Naive thymus-derived CD8-positive, alpha-beta T cell (primary cell): Measurements from ENCODE around the gene SKA2. TPM values are rescaled to one million over a fixed set of nuclear protein-coding genes. Genes with fewer than 3 reads are reported as not detected.
"Not testable (repeated sequence)": the region's sequence is repeated elsewhere in the genome, so short reads cannot be mapped to it uniquely, and the experiment has no call there.

Source experiments
- ATAC-seq, 2 donors: fragments of 150-1000 bp; cut with Tn5 transposase in 1 of 2; sonication (Bioruptor Pico), chemical (Tn5 transposase) in 1 of 2; 1 replicate in 1 of 2; 2 replicates in 1 of 2; pipeline ENCODE4 v1.10.0; 2021; ENCODE audit warnings: mild to moderate bottlenecking in 2 of 2, moderate library complexity in 2 of 2
- POLR2A ChIA-PET: fragments of 350-600 bp; sonication (Branson Sonifier 250); formaldehyde crosslinking; loops from one replicate; lab custom pipeline; 2021; ENCODE audit warnings: antibody characterized with exemption; lab: Charles Lee
- DNase-seq, 10 donors: peaks; one replicate each; pipeline versions ENCODE4 v3.0.0 to v3.0.0-alpha.2; 2020 to 2022
- H3K27ac Mint-ChIP-seq, 10 donors: one replicate each; pipeline ENCODE4 v1.8.0; 2020 to 2022; ENCODE audit warnings: mild to moderate bottlenecking in 10 of 10, mixed read lengths in 10 of 10, moderate library complexity in 4 of 10, inconsistent platforms in 1 of 10
- H3K27me3 Mint-ChIP-seq, 5 donors: one replicate each; pipeline ENCODE4 v1.8.0; 2021 to 2022; ENCODE audit warnings: mixed read lengths in 5 of 5
- H3K36me3 Mint-ChIP-seq, 3 donors: one replicate each; pipeline ENCODE4 v1.8.0; 2020 to 2022; ENCODE audit warnings: mixed read lengths in 3 of 3, mild to moderate bottlenecking in 2 of 3, inconsistent platforms in 1 of 3
- H3K4me1 Mint-ChIP-seq, 4 donors: one replicate each; pipeline ENCODE4 v1.8.0; 2021 to 2022; ENCODE audit warnings: mixed read lengths in 4 of 4
- H3K4me3 Mint-ChIP-seq, 10 donors: one replicate each; pipeline ENCODE4 v1.8.0; 2020 to 2022; ENCODE audit warnings: mild to moderate bottlenecking in 10 of 10, mixed read lengths in 10 of 10, moderate library complexity in 6 of 10, inconsistent platforms in 1 of 10
- H3K9me3 Mint-ChIP-seq, 9 donors: one replicate each; pipeline ENCODE4 v1.8.0; 2020 to 2022; ENCODE audit warnings: mixed read lengths in 9 of 9, mild to moderate bottlenecking in 3 of 9, inconsistent platforms in 1 of 9, moderate library complexity in 1 of 9
- polyA plus RNA-seq, 3 donors: library from polyadenylated mRNA; unstranded; fragments of 300-500 nt; fragmentation: Illumina TruSeq; gene quantifications; one replicate each; pipeline ENCODE4 v1.2.3, GENCODE V29; 2021
- total RNA-seq, 8 experiments: library from RNA in 2 of 8; stranded (reverse) in 2 of 8; gene quantifications; one replicate each; pipeline ENCODE4 v1.2.3 and lab custom pipeline; 2021 to 2026

Gene SKA2
- total and polyA plus RNA-seq, 5 experiments from 2014 or later = 13.1 to 34.4 (median 28.7) TPM

GRCh38 chr17:59149841-59150511, 5.0 kb downstream of the SKA2 start:
- Mint-ChIP-seq H3K4me1 (peaks cover 4 to 40% (median 24%) of the 10 kb centered on the region in 4 donors), H3K9me3 (no peaks in the 10 kb centered on the region), H3K27me3 (no peaks in the 10 kb centered on the region), H3K36me3 (peaks cover 0 to 5% (median 0%) of the 10 kb centered on the region in 3 donors), H3K27ac (peak overlapping the region in 1 of 10 donors; percentile 5), H3K4me3 (no peak overlapping the region)
- no peak for DNase-seq
- POLR2A ChIA-PET = no interaction called here
- ATAC-seq = no peak

DNA sequence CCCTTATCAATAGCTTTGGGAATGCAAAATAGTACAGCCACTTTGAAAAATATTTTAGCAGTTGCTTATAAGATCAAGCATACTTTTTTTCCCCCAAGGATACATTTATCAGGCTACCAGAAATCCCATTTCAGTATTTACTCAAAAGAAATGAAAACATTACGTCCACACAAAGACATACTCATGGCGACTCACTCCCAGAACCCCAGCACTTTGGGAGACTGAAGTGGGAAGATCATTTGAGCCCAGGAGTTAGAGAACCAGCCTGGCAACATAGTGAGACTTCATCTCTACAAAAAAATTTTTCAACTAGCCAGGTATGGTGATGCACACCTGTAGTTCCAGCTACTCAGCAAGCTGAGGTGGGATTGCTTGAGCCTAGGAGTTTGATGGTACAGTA, 5.9 kb downstream of the SKA2 start:
- no peak overlapping the region for H3K27ac Mint-ChIP-seq
- peaks cover 0 to 12% (median 0%) of the 10 kb centered on the region in 3 donors for H3K36me3 Mint-ChIP-seq
- DNase-seq = no peak
- H3K4me1 Mint-ChIP-seq = peaks cover 7 to 36% (median 23%) of the 10 kb centered on the region in 4 donors
- H3K9me3 Mint-ChIP-seq = no peaks in the 10 kb centered on the region
- POLR2A ChIA-PET = no interaction called here
- no peaks in the 10 kb centered on the region for H3K27me3 Mint-ChIP-seq
- ATAC-seq = no peak
- H3K4me3 Mint-ChIP-seq = no peak overlapping the region

- Mint-ChIP-seq H3K27ac (peak overlapping the region in 1 of 10 donors; percentile 63), H3K4me1 (peaks cover 7 to 15% (median 10%) of the 10 kb centered on the region in 4 donors)
- POLR2A ChIA-PET = no interaction called here
Measured at GRCh38 chr17:59145571-59146096, 9.4 kb downstream of the SKA2 start.

DNA sequence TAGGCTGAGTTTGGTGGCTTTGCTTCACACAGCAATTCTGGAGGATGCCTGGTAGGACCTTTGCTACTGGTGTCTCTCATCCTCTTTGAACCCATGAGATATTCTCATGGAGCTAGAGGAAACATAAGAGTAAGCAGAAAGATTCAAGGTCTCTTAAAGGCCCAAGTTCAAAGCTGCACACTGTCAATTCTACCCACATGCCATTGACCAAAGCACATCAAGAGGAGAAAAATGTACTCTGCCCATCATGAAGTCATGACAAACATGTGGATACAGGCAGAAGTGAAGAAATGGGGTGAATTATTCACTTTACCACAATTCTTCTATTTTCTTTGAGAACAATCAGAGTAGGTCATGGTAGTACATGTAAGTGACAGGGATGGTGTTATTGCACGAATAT, 13.1 kb downstream of the SKA2 start:
- Mint-ChIP-seq H3K4me3 (no peak overlapping the region), H3K36me3 (peaks cover 0 to 11% (median 0%) of the 10 kb centered on the region in 3 donors), H3K9me3 (no peaks in the 10 kb centered on the region), H3K4me1 (peaks cover 0 to 5% (median 4%) of the 10 kb centered on the region in 4 donors), H3K27me3 (no peaks in the 10 kb centered on the region), H3K27ac (no peak overlapping the region)
- no peak for ATAC-seq
- POLR2A ChIA-PET = no interaction called here
- DNase-seq = no peak

More at GRCh38 chr17:59145571-59146096, 9.4 kb downstream of the SKA2 start:
- no peak for ATAC-seq
- no peak overlapping the region for H3K4me3 Mint-ChIP-seq
- H3K36me3 Mint-ChIP-seq = peaks cover 0 to 14% (median 0%) of the 10 kb centered on the region in 3 donors
- no peaks in the 10 kb centered on the region for H3K27me3 Mint-ChIP-seq
- no peak for DNase-seq
- no peaks in the 10 kb centered on the region for H3K9me3 Mint-ChIP-seq

DNA sequence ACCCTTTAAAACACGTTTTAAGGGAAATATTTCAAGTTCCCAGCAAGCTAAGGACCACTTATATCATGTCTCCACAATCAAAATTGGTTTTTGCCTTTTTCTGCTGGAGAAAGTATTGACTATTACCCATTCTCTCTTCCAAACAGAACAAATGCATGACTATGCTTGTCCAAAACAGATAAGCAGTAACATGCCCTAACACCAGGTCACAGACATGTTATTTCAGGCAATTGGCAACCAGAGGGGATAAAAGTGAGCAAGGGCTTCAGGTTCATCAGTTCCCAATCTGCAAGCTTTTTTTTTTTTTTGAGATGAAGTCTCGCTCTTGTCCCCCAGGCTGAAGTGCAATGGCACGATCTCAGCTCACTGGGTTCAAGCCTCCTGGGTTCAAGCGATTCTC, 15.0 kb downstream of the SKA2 start:
- H3K9me3 Mint-ChIP-seq = no peaks in the 10 kb centered on the region
- POLR2A ChIA-PET = no interaction called here
- peaks cover 0 to 5% (median 3%) of the 10 kb centered on the region in 4 donors for H3K4me1 Mint-ChIP-seq
- H3K4me3 Mint-ChIP-seq = no peak overlapping the region
- ATAC-seq (no peak), DNase-seq (no peak)
- H3K27me3 Mint-ChIP-seq = no peaks in the 10 kb centered on the region
- H3K27ac Mint-ChIP-seq = no peak overlapping the region
- H3K36me3 Mint-ChIP-seq = peaks cover 0 to 11% (median 0%) of the 10 kb centered on the region in 3 donors

GRCh38 chr17:59138339-59138738, 16.6 kb downstream of the SKA2 start:
- H3K27me3 Mint-ChIP-seq, H3K9me3 Mint-ChIP-seq, ATAC-seq, H3K36me3 Mint-ChIP-seq, POLR2A ChIA-PET, H3K4me1 Mint-ChIP-seq, DNase-seq, H3K27ac Mint-ChIP-seq, H3K4me3 Mint-ChIP-seq: not testable (repeated sequence)

GRCh38 chr17:59131131-59131530, 23.9 kb downstream of the SKA2 start:
- Mint-ChIP-seq H3K36me3 (peaks cover 0 to 28% (median 6%) of the 10 kb centered on the region in 3 donors), H3K27ac (no peak overlapping the region), H3K27me3 (no peaks in the 10 kb centered on the region), H3K4me1 (peaks cover 0 to 2% (median under 1%) of the 10 kb centered on the region in 4 donors), H3K9me3 (no peaks in the 10 kb centered on the region), H3K4me3 (no peak overlapping the region)
- ATAC-seq (no peak), DNase-seq (no peak)
- POLR2A ChIA-PET = no interaction called here

DNA sequence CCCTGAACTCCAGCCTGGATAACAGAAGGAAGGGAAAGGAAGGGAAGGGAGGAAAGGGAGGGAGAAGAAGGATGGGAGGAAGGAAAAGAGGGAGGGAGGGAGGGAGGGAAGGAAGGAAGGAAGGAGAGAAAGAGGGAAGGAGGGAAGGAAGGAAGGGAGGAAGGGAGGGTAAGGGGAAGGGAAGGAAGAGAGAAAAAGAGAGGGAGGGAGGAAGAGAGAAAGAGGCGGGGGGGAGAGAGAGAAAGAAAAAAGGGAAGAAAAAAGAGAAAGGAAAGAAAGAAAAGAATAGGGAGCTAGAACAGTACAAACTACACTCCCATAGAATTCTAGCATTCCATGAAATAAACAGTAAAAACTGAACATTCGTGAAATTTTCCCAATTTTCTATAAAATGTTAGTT, 25.2 kb downstream of the SKA2 start:
- Mint-ChIP-seq H3K36me3 (peaks cover 0 to 31% (median 8%) of the 10 kb centered on the region in 3 donors), H3K9me3 (no peaks in the 10 kb centered on the region), H3K27ac (no peak overlapping the region), H3K4me3 (no peak overlapping the region), H3K4me1 (peaks cover 0 to 2% (median under 1%) of the 10 kb centered on the region in 4 donors), H3K27me3 (no peaks in the 10 kb centered on the region)
- DNase-seq (no peak), ATAC-seq (no peak)
- POLR2A ChIA-PET = no interaction called here

- Mint-ChIP-seq H3K27ac (no peak overlapping the region), H3K27me3 (no peaks in the 10 kb centered on the region), H3K4me3 (no peak overlapping the region), H3K36me3 (peaks cover 0 to 44% (median 8%) of the 10 kb centered on the region in 3 donors), H3K4me1 (peaks cover 0 to 1% (median 0%) of the 10 kb centered on the region in 4 donors), H3K9me3 (no peaks in the 10 kb centered on the region)
- ATAC-seq (no peak), DNase-seq (no peak)
- POLR2A ChIA-PET = no interaction called here
Measured at GRCh38 chr17:59126809-59127417, 28.1 kb downstream of the SKA2 start.

DNA sequence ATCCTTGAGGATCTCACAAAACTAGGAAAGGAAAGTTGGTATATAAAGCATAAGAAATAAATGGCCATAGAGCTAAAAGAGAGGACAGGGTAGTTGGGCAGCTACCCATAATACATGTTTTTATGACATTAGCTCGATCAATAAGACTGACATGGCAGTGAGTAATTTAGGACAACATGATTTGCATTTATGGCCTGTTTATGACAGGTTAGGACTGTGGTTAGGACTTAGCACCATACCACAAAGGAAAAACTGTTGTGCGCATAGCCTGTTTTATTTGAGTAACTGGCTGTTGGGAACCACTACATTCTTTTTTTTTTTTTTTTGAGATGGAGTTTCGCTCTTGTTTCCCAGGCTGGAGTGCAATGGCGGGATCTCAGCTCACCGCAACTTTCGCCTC, 30.3 kb downstream of the SKA2 start:
- Mint-ChIP-seq H3K4me3 (no peak overlapping the region), H3K4me1 (no peaks in the 10 kb centered on the region), H3K27me3 (no peaks in the 10 kb centered on the region), H3K36me3 (peaks cover 0 to 50% (median 8%) of the 10 kb centered on the region in 3 donors), H3K9me3 (no peaks in the 10 kb centered on the region), H3K27ac (no peak overlapping the region)
- POLR2A ChIA-PET = no interaction called here
- no peak for DNase-seq
- no peak for ATAC-seq

GRCh38 chr17:59121901-59122480, 33.0 kb downstream of the SKA2 start:
- no peaks in the 10 kb centered on the region for H3K9me3 Mint-ChIP-seq
- POLR2A ChIA-PET = no interaction called here
- no peaks in the 10 kb centered on the region for H3K4me1 Mint-ChIP-seq
- H3K27me3 Mint-ChIP-seq = no peaks in the 10 kb centered on the region
- H3K4me3 Mint-ChIP-seq = no peak overlapping the region
- H3K36me3 Mint-ChIP-seq = peaks cover 0 to 49% (median 8%) of the 10 kb centered on the region in 3 donors
- DNase-seq (no peak), ATAC-seq (no peak)
- H3K27ac Mint-ChIP-seq = no peak overlapping the region

DNA sequence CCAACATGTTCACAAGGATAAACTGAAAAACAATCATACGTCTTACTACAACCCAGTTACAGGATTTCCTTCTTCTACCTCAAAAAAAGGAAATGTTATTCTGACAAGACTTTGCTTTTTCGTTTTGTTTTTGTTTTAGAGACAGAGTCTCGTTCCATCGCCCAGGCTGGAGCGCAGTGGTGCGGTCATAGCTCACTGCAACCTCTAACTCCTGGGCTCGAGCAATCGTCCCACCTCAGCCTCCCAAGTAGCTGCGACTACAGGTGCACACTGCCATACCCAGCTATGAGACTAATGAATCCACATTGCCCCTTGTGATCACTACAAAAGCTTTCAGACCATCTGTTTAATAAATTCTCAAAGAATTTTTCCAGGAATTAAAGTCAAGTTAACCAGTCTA, 39.5 kb downstream of the SKA2 start:
- Mint-ChIP-seq H3K4me3 (no peak overlapping the region), H3K4me1 (no peaks in the 10 kb centered on the region), H3K27ac (no peak overlapping the region), H3K27me3 (no peaks in the 10 kb centered on the region), H3K36me3 (peaks cover 0 to 34% (median 4%) of the 10 kb centered on the region in 3 donors), H3K9me3 (no peaks in the 10 kb centered on the region)
- ATAC-seq (no peak), DNase-seq (no peak)
- POLR2A ChIA-PET = no interaction called here

DNA sequence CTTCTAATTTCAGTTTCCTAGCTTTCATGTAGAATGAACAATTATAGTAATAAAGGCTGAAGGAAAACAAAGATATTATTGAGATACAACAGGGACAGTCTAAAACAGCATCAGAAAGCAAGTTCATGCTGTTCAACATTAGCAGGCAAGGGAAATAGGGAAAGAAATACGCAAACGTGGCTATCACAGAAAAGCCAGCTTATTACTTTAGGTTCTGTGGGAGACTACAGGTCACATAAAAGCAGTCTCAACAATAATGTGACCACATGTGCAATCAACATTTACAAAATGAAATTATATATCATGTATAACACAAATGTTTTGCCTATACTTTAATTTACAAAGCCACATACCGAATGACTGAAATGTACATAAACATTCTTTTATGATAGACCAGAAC, 43.4 kb downstream of the SKA2 start:
- peak overlapping the region in 1 of 10 donors; percentile 10 for H3K27ac Mint-ChIP-seq
- no peak for DNase-seq

More for the DNA sequence above, 43.4 kb downstream of the SKA2 start:
- ATAC-seq = no peak
- Mint-ChIP-seq H3K4me1 (peaks cover 0 to 7% (median 6%) of the 10 kb centered on the region in 4 donors), H3K27me3 (no peaks in the 10 kb centered on the region), H3K9me3 (no peaks in the 10 kb centered on the region), H3K4me3 (no peak overlapping the region), H3K36me3 (peaks cover 0 to 22% (median 0%) of the 10 kb centered on the region in 3 donors)
- POLR2A ChIA-PET = interaction anchor here (0.6 kb wide), 1 partner anchor 9 kb away, joined by 3 read pairs; no protein-coding TSS in a partner anchor
